Ecto neural progenitor cell (in vitro differentiated cells): ENCODE measurements around the gene WDR45B.
"Not testable (repeated sequence)": the region's sequence is repeated elsewhere in the genome, so short reads cannot be mapped to it uniquely, and the experiment has no call there.

Experiments used
- DNase-seq: peaks from one replicate; pipeline ENCODE4 v3.0.0-alpha.2; 2018; ENCODE audit warnings: low spot score

Gene WDR45B

DNA sequence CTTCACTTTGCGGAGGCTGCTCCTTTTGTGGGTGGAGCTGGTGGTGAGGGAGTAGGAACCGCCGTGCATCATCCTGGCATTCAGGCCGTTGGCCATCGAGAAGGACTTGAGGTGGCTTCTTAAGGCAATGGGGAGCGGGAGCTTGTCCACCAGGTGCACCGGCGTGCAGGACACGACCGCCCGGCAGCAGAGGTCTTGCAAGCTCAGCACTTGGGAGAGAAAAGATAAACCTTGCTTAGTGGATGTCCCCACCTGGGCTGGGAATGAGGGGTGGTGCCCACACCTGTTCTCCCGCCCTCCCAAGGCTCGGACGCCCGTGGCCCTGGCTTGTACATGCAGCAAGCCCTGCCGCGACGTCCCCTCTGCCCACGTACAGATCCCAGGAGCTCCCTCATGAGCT lies 9.7 kb upstream of the WDR45B start:
- no peak for DNase-seq

DNA sequence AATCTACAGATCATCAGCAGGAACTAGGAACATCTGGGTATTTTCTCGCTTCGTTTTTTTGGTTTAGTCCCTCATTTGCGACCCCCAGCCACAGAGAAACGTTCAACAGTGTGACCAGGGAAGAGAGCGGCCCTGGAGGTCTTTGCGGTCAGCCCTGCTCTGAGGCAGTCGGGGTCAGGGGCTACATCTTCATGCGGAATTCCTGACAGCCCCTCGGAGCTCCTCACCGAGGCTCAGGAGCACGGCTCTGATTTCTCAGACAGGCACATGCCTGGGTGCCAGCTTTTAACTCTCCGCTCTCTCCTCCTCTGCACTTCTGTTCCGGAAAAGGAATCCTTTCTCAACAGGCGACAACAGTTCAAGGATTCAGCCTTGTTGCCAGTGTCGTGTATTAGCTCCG lies 8.0 kb upstream of the WDR45B start:
- DNase-seq, result no peak

DNA sequence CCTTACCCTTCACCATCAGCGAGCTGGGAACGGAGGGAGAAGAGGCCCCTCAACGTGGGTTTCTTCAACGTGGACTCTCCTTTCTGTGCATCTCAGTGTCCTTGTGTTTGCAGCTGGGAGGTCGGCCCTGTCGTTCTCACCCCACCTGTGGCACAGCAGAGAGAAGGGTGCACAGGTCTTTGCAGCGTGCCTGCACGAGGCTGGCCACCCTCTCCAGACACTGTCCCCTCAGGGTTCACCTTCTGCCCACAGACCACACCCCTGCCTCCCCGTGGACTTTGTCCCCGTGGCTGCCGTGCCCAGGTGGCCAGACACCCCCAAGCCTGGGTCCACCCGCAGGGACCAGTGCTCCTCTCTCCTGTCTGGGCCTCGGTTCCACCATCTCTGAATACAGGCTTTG lies 7.3 kb upstream of the WDR45B start:
- peak; percentile 44 for DNase-seq

DNA sequence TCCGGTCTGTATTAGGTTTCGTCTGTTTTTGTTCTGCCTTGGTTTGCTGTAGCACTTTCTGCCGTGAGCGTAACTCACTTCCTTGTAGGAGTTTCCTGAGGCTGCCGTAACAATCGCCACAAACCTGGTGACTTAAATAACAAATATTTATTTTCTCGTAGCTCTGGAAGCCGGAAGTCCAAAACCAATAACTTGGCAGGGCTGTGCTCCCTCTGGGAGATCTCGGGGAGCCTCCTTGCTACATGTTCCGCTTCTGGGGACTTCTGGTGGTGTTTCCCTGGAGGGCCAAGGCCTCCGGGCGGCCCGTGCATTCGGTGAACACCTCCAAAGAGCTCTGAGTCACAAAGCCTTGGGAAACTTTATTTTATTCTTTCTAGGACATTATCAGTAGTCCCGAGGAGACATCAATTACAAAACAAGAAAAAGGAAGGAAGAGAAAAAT lies 6.8 kb upstream of the WDR45B start:
- DNase-seq, result peak; percentile 37

DNA sequence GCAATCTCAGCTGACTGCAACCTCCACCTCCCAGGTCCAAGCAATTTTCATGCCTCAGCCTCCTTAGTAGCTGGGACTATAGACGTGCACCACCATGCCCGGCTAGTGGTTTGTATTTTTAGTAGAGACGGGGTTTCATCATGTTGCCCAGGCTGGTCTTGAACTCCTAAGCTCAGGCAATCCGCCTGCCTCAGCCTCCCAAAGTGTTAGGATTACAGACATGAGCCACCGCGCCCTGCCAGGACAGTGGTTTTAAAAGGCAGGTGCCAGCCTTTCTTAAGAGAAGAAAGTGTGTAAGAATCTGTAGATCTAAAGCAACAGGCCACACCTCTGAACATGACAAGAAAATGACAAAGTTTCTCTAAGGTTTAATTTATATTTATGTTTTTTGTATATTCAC lies 6.4 kb upstream of the WDR45B start:
- DNase-seq, result not testable (repeated sequence)

DNA sequence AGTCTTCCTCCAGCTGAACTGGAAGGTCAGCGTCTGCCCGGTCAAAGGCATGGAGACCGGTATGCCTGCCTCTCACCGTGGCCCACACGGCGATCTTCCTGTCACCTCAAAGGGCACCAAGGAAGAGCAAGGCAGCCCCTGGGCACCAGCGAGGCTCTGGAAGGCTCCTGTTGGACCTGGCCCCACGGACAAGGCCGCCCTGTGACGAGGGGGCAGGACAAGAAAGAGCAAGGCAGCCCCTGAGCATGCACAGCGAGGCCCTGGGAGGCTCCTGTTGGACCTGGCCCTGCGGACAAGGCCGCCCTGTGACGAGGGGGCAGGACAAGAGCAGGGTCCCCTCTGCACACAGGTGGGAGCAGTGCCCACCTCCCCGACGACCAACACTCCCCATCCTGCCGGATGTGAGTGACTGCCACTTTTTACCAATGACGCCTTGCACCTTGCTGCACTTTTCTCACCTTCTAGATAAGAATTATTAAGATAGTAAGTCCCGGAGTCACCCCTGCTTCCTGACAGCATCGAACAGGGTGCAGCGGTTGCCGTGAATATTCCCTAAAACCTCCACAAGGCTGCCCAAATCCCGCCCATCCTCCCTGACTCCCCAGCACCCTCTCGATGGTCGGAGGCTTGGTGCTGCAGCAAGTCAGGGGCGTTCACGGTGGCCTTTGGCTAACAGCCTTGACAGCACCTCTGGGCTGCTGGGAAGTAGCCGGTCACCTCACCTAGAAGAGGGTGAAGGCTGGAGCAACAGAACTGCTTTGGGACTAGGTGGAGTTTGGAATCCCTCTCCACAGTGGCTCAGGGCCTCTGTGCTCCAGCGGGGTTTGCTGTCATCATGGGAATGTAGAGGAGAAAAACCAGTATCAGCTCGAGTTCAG lies 5.6 kb upstream of the WDR45B start:
- peak; percentile 41 for DNase-seq

DNA sequence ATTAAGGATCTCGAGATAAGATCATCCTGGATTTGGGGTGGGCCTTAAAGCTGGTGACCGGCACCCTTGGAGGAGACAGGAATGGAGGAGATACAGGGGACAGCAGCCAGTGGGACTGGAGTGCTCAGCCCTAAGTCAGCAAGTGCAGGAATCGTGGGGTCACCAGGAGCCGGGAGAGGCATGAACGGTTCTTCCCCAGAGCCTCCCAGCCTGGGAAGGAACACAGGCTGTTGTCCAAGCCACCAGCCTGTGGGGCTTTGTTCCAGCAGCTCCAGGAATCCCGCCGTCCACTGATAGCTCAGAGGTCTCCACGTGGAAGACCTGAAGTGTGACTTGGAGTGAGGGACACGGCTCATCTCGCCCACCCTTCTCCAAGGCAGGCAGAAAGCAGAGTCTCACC lies 2.5 kb upstream of the WDR45B start:
- peak; percentile 45 for DNase-seq

DNA sequence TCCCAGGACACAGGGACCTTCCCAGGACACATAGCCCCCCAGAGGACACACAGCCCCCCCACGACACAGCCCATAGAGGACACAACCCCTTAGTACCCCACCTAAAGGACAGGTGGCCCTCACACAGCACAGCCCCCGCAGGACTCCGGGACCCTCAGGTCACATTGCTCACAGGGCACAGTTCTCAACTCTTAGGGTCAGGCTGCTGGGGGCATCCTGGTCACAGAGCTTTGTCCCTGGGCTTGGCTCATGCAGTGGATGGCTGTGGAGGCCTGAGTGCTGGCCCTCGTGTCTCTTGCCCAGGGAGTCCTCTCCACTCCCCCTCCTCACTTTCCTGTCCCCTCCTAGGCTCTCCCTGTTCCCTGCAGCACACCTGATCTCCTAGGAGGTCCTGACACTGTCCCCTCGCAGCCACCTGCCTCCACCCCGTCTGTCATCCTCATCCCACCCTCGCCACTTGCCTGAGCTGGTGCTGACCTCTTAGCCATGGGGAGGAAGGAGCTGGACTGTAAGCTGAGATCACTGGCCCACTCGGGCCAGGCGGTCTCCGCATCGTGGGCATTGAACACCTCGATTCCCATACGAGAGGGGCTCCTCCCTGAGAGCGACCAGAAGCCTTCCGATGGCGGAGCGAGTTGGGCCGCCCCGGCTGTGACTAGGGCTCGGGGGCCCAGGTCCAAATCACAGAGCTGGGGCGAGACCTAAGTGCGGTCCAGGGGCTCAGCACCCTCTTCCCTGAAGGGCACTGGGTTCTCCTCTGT lies 1.4 kb upstream of the WDR45B start:
- peak; percentile 58 for DNase-seq

DNA sequence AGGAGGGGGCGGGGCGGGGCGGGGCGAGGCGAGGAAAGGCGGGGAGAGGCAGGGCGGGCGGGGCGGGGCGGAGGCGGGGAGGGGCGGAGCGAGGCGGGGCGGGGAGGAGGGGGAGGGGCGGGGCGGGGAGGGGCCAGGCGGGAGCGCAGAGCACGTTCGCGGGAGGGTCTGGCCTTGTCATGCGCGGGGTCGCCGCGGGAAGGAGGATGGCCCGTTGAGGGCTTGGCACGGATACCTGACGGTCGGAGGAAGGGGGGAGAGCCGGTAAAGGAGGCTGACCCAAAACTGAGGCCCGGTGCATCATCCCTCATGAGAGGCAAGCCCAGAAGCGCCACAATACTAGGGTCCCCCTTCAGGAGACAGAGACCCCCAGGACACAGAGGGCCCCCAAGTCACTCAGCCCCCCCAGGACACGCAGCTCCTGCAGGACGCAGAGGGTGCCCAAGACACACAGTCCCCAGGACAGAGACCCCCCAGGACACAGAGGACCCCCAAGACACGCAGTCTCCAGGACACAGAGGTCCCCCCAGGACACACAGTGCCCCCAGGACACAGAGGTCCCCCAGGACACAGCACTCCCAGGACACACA lies 593 bp upstream of the WDR45B start:
- DNase-seq, result peak; percentile 88

DNA sequence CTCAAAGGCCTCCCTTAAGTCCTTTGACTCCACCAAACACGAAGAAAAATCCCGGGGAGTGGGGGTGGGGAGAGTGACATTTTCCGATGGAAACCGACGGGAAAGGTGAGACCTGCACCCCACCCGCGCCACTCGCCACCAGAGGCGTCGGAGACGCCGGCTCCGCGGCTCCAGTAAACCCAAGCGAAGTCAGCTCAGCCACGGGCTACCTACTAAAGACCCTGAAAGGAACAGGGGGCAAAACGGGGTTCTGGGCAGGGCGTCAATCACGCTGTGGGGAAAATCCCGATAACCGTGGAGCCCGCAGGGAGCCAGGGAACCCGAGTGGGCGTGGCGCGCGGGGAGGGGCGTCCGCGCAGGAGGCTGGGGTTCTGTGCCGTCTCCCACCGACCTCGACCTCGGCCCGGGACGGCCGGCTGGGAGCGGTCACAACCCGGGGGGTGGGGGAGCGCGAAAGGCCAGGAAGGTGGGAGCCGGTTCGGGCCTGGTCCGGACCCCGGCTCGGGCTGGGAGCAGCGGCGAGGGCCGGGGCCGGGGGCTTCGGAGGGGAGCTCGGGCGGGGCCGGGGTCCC lies 565 bp downstream of the WDR45B start:
- peak; percentile 74 for DNase-seq

DNA sequence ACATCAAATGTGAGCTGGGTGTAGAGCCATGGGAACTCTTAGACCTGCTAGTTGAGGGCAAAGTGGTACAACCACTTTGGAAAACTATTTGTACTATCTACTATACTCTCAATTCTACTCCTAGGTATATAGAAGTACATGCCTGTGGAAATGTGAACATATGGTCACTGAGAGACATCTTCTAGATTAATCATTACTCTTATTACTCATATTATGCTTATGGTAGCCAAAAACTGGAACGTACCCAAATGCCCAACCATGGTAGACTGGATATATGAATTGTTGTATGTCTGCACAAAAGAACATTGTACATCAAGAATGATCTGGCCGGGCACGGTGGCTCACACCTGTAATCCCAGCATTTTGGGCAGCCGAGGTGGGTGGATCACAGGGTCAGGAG lies 2.7 kb downstream of the WDR45B start:
- no peak for DNase-seq

DNA sequence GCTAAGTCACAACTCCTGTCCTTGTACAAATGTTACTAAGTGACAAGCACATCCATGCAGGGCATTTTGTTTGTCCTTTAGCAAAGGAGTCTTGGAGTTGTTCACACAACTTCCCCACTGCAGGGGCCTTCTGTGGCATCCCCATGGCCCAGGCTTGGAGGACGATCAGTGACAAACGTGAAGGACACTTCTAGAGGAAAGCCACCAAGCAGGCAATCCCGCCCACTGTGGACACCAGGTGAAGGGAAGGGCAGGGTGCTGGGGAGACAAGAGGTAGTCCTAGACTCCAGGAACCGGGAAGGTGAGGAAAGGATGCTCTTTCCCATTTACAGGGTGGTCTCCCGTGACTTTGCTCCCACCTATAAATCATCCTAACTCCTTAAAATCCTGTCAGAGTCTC lies 4.1 kb downstream of the WDR45B start:
- peak; percentile 37 for DNase-seq

DNA sequence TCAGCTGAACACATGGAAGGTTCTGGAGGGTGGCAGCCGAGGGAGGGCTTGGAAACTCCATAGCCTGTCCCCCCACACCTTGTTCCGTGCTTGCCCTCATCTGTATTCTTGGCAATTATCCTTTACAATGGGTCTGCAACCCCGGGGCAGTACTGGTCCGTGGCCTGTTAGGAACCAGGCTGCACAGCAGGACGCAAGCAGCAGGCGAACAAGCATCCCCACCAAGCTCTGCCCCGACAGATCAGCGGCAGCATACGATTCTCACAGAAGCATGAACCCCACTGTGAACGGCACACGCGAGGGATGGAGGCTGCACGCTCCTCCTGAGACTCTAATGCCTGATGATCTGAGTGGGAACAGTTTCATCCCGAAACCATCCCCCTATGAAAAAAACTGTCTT lies 6.2 kb downstream of the WDR45B start:
- DNase-seq, result peak; percentile 36

DNA sequence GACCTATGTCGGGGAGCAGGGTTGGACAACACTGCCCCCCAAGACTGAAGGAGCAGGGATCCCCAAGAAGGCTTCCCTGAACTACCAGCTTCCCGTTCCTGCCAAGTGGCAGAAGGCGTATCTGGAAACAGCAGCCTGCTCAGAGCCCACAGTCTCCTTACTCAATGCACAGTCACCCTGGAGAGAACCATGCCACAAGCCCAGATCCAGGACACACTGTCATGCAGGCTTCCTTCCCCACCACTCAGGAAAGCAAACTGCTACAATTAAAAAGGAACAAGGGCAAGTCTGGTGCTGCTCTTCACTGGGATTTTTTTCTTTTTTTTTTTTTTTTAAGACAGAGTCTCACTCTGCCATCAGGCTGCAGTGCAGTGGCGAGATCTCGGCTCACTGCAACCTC lies 8.2 kb downstream of the WDR45B start:
- DNase-seq, result no peak

DNA sequence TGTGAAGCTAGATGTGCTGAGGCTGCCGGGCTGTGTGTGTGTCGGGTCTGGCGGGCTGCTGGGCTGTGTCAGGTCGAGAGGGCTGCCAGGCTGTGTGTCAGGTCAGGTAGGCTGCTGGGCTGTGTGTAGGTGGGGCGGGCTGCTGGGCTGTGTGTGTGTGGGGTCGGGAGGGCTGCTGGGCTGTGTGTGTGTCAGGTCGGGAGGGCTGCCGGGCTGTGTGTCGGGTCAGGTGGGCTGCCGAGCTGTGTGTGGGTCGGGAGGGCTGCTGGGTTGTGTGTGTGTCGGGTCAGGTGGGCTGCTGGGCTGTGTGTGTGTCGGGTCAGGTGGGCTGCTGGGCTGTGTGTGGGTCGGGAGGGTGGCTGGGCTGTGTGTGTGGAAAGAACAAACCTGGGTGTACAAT lies 8.6 kb downstream of the WDR45B start:
- DNase-seq, result peak; percentile 46

DNA sequence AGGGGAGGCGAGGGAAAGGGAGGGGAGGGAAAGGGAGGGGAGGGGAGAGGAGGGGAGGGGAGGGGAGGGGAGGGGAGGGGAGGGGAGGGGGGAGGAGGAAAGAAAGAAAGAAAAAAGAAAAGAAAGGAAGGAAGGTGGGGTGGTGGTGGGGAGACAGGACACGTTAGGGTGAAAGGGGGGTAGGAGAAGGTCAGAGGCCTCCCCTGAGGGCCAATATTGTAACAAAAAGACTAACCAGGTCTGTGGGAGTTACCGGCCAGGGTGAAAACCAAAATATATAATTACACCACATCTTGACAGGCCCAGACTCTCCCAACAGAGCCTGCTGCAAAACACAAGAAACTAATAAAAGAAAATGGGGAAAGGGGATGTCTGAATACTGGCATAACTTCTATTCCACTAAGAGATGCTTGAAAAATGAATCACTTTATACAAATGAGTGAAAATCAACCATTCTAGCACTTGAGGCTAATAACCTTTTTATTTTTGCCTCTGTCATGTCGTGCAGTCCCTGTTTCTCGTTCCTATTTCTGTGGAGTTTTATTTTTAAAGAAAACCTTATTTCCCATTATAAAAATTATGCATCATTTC lies 10.0 kb downstream of the WDR45B start:
- no peak for DNase-seq

DNA sequence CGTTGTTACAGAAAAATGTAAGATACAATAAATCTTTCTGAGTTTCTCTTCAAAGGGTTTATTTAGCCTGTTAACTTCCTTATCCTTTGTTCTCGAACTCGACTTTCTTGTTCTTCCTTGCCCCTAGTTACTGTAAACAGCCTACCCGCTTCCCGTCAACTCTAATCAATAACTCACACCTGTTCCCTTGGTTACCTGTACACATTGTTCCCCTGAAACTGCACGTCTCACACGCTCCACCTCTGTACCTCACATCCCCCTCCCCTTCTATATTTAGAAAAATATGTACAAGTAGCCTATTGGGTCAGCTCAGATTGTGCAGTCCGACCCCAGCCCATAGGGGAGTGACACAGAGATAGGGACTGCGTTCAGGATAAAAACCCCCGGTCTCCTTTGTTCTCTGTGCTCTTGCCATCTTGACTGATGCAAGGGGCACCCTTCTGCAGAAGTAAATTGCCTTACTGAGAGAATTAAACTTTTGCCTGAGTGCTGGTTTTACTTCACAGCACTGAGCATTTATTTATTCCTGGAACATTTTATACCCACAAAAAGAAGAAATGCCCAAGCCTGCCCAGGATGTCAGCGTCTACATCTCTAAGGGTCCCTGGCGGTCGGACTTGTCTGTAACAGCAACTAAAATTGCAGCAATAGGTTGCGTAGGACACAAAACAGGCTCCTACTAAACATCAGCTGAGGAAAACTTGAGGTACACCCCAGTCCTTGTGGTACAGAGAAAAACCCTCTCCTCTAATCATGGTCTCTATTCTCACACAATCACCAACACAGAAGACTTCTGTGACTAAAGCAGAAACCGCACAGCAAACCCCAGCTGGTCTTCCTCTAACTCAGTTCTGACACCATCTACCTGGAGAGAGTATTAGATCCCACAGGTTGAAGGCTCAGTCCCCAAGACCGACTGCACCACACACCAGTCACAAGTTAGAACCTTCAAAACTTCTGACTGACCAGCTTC lies 11.3 kb downstream of the WDR45B start:
- DNase-seq, result peak; percentile 44

DNA sequence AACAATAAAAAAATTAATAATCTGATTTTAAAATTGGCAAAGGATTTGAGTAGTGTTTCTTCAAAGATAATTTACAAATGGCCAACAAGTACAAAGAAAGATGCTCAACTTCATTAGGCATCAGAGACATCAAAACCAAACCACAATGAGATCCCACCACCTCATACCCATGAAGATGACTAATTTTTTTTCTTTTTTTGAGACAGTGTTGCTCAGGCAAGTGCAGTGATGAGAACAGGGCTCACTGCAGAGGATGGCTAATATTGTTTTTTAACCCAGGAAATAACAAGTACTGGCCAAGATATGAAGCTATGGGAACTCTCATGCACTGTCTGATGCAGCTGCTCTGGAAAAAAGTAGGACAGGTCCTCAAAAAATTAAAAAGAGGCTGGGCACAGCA lies 14.9 kb downstream of the WDR45B start:
- DNase-seq, result no peak

DNA sequence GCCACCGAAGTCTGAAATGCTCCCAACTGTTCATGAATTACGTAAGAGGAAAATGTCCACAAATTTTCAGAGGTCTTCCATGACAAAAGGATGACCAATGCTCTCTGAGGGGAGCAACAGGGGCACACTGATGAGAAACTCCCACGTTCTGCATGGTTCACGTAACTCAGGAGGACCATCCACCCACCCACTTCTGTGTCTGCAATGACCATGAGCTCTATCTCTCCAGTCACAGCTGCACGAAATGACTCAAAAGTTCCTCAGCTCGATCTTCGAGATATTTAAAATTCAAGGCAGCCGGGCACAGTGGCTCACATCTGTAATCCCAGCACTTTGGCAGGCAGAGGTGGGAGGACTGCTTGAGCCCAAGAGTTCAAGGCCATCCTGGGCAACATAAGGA lies 15.8 kb downstream of the WDR45B start:
- no peak for DNase-seq

DNA sequence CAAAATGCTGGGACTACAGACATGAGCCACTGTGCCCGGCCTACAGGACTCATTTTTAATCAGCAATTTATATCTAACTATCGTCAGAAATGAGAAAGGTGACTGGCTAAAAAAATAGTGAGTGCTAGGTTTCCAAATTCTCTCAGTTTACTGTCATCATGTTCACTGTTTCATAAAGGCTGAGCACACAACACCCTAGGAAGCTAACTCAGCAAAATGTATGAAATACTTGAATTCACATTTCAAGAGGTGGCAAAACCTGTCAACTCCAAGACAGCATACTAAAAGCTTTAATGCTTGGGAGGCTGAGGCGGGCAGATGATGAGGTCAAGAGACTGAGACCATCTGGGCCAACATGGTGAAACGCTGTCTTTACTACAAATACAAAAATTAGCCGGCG lies 16.7 kb downstream of the WDR45B start:
- DNase-seq, result no peak

DNA sequence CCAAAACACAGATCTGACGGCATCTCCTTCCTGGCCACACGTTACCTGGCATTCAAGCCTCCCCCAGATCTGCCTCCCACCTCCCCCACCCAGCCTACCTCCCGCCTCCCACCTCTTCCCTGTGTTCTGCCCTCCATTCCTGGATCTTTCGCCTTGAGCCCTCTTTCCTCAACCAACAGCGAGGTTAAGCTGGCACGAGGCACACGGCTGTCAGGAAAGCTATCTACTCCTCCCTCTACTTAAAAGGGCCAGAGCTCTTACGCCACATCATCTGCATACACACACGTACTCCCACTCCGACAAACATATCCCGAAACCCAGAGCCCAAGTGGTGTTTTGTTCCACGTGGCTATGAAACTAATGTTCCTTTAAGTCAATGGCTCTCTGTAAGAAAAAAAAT lies 18.0 kb downstream of the WDR45B start:
- no peak for DNase-seq
